Stimulated activated effector memory CD8-positive, alpha-beta T cell treated with anti-CD3 and anti-CD28 coated beads, Interleukin-12 subunit alpha, Interleukin-12 subunit beta, amount 100 ng/mL, for 72 hours (primary cell): ENCODE results near the gene EFNB1.

Experiments
- ATAC-seq: fragments of 150-1000 bp; cut with Tn5 transposase; 2 replicates; pipeline ENCODE4 v1.10.0; 2021
- DNase-seq, 2 donors: peaks; one replicate each; pipeline ENCODE4 v3.0.0; 2021 to 2022; ENCODE audit warnings: low spot score in 2 of 2
- H3K27ac Mint-ChIP-seq: one replicate; pipeline ENCODE4 v1.8.0; 2022; ENCODE audit warnings: mild to moderate bottlenecking, mixed read lengths
- H3K36me3 Mint-ChIP-seq: one replicate; pipeline ENCODE4 v1.8.0; 2022; ENCODE audit warnings: mild to moderate bottlenecking, mixed read lengths
- H3K4me1 Mint-ChIP-seq: one replicate; pipeline ENCODE4 v1.8.0; 2022; ENCODE audit warnings: mixed read lengths
- H3K4me3 Mint-ChIP-seq: one replicate; pipeline ENCODE4 v1.8.0; 2022; ENCODE audit warnings: mild to moderate bottlenecking, mixed read lengths
- H3K9me3 Mint-ChIP-seq: one replicate; pipeline ENCODE4 v1.8.0; 2022; ENCODE audit warnings: mixed read lengths

Gene EFNB1

DNA sequence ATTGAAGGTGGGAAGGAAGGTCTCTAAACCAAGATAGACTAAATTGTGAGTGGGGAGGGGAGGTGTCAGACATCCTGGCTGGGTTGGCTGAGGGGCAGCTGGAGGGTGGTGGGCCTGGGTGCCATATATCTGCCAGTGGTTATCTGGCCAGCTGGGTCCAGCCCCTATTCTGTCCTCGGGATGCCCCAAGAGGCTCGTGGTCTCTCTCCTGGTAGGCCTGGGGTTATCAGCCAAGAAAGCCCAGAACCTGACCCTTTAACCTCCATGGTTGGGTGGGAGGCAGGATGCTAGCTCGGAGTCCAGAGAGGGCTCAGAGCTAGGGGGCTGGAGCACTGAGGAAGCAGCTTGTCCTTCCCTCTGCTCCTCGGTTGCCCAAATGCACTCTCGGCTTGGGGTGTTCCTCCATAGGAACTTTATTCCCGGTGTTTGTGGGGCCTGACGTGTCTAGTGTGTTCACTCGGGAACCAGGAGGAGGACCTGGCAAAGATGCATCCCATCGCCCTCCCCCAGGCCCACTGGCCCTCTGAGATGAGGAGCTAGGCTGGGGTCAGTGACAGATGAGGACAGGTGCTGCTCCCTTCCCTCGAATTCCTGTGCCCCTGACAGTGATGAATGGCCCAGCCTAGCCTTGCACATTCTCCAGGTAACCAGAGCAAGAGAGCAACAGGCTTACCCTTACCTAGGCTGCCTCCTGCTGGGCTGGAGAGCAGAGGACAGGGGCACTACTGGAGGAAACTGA is 5.2 kb upstream of the EFNB1 start:
- Mint-ChIP-seq H3K4me3 (no peak overlapping the region), H3K4me1 (peaks cover 12% of the 10 kb centered on the region), H3K27ac (peak overlapping the region; percentile 29), H3K36me3 (no peaks in the 10 kb centered on the region), H3K9me3 (no peaks in the 10 kb centered on the region)
- peak in 1 of 2 donors; percentile 28 for DNase-seq
- ATAC-seq, result no peak

DNA sequence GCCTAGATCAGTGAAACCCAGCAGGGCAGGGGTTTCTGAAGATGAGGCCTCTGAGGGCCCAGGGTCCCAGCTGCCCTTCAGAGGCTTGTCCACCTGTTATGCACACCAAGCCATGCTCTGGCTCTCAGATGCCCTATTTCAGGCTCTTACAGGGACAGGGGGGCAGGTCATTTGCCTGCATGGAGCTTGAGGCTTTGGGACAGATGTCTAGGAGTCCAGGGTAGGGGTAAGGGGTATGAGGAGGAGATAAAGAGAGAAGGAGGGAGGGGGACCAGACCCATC is 4.7 kb upstream of the EFNB1 start:
- DNase-seq, result peak in 1 of 2 donors; percentile 26
- Mint-ChIP-seq H3K27ac (peak overlapping the region; percentile 29), H3K4me3 (no peak overlapping the region), H3K4me1 (peaks cover 13% of the 10 kb centered on the region), H3K9me3 (no peaks in the 10 kb centered on the region), H3K36me3 (no peaks in the 10 kb centered on the region)
- ATAC-seq, result no peak

DNA sequence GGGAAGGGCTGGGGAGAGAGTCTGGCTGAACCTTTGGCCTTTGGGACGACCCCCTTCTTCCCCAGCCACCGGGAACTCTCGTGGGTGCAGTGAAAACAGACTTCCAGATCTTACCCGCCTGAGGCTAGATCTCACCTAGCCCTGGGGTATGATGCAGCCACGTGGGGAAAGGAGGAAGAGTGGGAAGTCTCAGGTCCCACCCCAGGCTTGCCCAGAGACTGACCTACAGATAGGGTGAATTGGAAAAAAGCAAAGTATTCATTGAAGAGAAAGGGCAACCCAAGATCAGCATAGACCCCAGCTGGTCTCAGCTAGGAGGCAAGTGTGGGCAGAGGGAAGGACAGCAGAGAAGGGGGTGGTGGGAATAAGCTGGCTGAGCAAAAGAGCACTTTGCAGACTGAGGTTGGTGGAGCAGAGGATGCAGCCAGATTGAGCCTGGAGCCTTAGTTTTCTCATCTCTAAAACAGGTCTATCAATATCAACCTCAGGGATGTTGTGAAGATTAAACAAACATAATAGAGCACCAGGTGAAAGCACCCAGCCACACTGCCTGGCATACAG is 4.2 kb upstream of the EFNB1 start:
- DNase-seq (peak in 1 of 2 donors; percentile 12), ATAC-seq (no peak)
- no peaks in the 10 kb centered on the region for H3K9me3 Mint-ChIP-seq
- peaks cover 13% of the 10 kb centered on the region for H3K4me1 Mint-ChIP-seq
- no peak overlapping the region for H3K4me3 Mint-ChIP-seq
- no peaks in the 10 kb centered on the region for H3K36me3 Mint-ChIP-seq
- peak overlapping the region; percentile 29 for H3K27ac Mint-ChIP-seq

GRCh38 chrX:68826113-68826980 is 2.5 kb upstream of the EFNB1 start:
- DNase-seq, result peak in 1 of 2 donors; percentile 38
- H3K9me3 Mint-ChIP-seq, result no peaks in the 10 kb centered on the region
- no peak overlapping the region for H3K27ac Mint-ChIP-seq
- ATAC-seq, result no peak
- H3K4me3 Mint-ChIP-seq, result no peak overlapping the region
- peaks cover 16% of the 10 kb centered on the region for H3K4me1 Mint-ChIP-seq
- H3K36me3 Mint-ChIP-seq, result no peaks in the 10 kb centered on the region

DNA sequence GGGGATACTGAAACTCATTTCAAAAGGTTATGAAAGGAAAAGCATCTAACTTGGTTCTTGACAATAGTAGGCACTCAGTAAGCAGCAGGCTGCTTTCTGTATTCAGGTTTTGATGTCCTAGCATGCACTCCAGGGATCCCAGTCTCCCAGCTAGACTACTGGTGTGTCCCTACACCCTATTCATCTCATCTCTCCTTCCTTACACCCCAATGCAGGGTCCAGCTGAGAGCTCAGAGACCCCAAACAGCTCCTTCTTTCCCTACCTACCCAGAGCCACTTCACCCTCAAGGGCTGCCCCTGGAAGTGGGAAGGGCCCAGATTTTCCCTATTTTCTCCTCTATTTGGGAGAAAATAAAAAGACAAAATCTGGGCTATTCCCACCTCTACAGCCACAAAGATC is 1.6 kb upstream of the EFNB1 start:
- DNase-seq, result peak in 1 of 2 donors; percentile 20
- H3K9me3 Mint-ChIP-seq, result no peaks in the 10 kb centered on the region
- ATAC-seq, result no peak
- peaks cover 25% of the 10 kb centered on the region for H3K4me1 Mint-ChIP-seq
- no peaks in the 10 kb centered on the region for H3K36me3 Mint-ChIP-seq
- no peak overlapping the region for H3K27ac Mint-ChIP-seq
- no peak overlapping the region for H3K4me3 Mint-ChIP-seq

DNA sequence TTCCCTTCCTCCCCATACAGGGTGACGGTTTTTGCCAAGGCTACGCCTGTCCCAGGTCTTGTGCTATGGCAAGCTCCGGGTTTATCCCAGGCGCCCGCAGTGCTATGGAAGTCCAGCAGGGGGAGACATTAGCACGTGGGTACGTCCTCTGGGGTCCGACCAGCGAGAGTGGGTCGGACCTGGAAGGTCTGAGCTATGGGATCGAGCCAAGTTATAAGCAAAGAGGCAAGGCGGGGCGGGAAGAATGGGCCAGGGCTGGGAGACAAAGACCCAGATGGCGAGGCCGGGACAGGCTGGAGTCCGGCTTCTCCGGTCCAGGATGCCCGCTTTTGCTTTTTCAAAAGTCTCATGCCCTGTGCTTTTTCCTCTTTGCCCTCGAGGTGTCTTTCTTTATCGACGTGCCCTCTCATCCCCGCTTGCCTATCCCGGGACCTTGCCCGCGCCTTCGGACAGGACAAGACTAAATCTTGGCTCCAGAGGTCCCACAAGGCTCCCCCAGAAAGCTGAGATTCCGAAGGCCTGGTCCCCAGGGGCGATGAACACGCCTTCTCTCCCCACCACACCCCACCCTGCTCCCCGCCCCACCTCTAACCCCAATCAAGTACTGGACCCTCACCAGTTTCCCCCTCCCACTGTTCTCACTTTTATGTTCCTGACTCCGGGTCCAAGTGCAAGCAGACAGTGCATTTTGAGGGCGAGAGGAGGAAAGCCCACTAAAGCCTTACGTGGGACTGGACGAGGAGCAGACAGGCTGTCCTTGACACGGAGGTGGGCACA is 785 bp upstream of the EFNB1 start:
- DNase-seq, result peak; percentile 66 to 85
- H3K27ac Mint-ChIP-seq, result peak overlapping the region; percentile 84
- H3K4me3 Mint-ChIP-seq, result peak overlapping the region; percentile 85
- no peaks in the 10 kb centered on the region for H3K36me3 Mint-ChIP-seq
- H3K4me1 Mint-ChIP-seq, result peaks cover 28% of the 10 kb centered on the region
- H3K9me3 Mint-ChIP-seq, result no peaks in the 10 kb centered on the region
- peak; percentile 51 for ATAC-seq

- no peak overlapping the region for H3K27ac Mint-ChIP-seq
- ATAC-seq (peak; percentile 17), DNase-seq (peak in 1 of 2 donors; percentile 51)
- no peaks in the 10 kb centered on the region for H3K9me3 Mint-ChIP-seq
- peak overlapping the region; percentile 85 for H3K4me3 Mint-ChIP-seq
- H3K36me3 Mint-ChIP-seq, result no peaks in the 10 kb centered on the region
- H3K4me1 Mint-ChIP-seq, result peaks cover 28% of the 10 kb centered on the region
Observed at GRCh38 chrX:68829582-68830418, 979 bp downstream of the EFNB1 start.

- Mint-ChIP-seq H3K4me3 (peak overlapping the region; percentile 85), H3K9me3 (no peaks in the 10 kb centered on the region), H3K27ac (no peak overlapping the region), H3K36me3 (no peaks in the 10 kb centered on the region), H3K4me1 (peaks cover 28% of the 10 kb centered on the region)
- DNase-seq, result peak in 1 of 2 donors; percentile 47
- ATAC-seq, result no peak
Observed at GRCh38 chrX:68830419-68831404, 1.9 kb downstream of the EFNB1 start.

- Mint-ChIP-seq H3K27ac (no peak overlapping the region), H3K36me3 (no peaks in the 10 kb centered on the region), H3K4me3 (peak overlapping the region; percentile 85), H3K4me1 (peaks cover 28% of the 10 kb centered on the region), H3K9me3 (no peaks in the 10 kb centered on the region)
- DNase-seq (peak in 1 of 2 donors; percentile 46), ATAC-seq (no peak)
Observed at GRCh38 chrX:68831405-68832100, 2.7 kb downstream of the EFNB1 start.

GRCh38 chrX:68832101-68832416 is 3.2 kb downstream of the EFNB1 start:
- no peaks in the 10 kb centered on the region for H3K9me3 Mint-ChIP-seq
- ATAC-seq, result peak; percentile 60
- no peak overlapping the region for H3K27ac Mint-ChIP-seq
- DNase-seq, result peak in 1 of 2 donors; percentile 5
- H3K4me1 Mint-ChIP-seq, result peaks cover 33% of the 10 kb centered on the region
- no peaks in the 10 kb centered on the region for H3K36me3 Mint-ChIP-seq
- H3K4me3 Mint-ChIP-seq, result peak overlapping the region; percentile 85

DNA sequence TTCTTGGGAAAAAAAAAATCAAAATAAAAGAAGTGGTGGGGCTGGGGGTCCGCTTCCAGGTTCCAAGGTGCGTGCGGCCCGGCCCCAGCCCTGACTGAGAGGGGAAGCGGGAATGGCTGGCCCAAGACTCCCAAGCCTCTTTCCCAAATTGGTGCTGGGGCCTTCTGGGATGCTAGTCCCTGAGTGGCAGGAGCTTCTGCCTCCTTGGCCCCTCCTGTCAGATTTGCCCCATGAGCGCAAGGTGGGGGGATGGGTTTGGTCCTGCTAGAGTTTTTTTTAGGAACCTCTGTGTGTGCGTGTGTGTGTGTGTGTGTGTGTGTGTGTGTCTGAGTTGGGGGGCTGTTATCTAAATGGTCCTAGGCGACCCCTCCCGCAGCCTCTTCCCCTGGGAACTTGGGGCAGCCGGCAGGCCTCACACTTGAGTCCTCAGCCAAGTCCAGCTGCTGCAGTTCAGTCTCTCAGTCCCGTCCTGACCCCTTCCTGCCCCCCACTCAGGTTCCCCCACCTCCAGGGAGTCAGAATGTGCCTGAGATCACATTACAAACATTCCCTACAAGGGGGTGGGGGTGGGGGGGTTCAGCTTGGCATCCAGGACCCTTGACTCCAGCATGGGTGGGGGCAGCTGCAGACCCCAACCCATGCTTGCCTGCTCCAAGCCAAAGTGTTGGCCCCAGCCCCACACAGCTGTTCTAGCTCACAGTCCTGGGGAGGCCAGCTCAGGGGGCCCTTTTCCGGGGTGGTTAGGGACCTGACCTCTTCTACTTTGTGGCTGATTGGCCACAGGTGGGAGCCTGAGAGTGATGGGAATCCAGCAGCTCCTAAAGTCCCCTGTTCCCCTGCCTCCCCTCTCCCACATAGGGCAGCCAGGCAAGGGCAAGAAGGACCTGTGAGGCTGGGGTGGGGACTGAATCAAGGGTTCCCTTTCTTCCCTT is 4.0 kb downstream of the EFNB1 start:
- no peaks in the 10 kb centered on the region for H3K9me3 Mint-ChIP-seq
- no peak for ATAC-seq
- no peaks in the 10 kb centered on the region for H3K36me3 Mint-ChIP-seq
- no peak overlapping the region for H3K27ac Mint-ChIP-seq
- DNase-seq, result no peak
- peak overlapping the region; percentile 85 for H3K4me3 Mint-ChIP-seq
- H3K4me1 Mint-ChIP-seq, result peaks cover 31% of the 10 kb centered on the region

- H3K9me3 Mint-ChIP-seq, result no peaks in the 10 kb centered on the region
- ATAC-seq (no peak), DNase-seq (no peak)
- no peaks in the 10 kb centered on the region for H3K36me3 Mint-ChIP-seq
- H3K4me3 Mint-ChIP-seq, result no peak overlapping the region
- no peak overlapping the region for H3K27ac Mint-ChIP-seq
- peaks cover 25% of the 10 kb centered on the region for H3K4me1 Mint-ChIP-seq
Observed at GRCh38 chrX:68833448-68833805, 4.6 kb downstream of the EFNB1 start.
